Measurements from ENCODE around the gene ZNF175.
"Not testable (repeated sequence)": the region's sequence is repeated elsewhere in the genome, so short reads cannot be mapped to it uniquely, and the experiment has no call there.

The ZNF175 gene

DNA sequence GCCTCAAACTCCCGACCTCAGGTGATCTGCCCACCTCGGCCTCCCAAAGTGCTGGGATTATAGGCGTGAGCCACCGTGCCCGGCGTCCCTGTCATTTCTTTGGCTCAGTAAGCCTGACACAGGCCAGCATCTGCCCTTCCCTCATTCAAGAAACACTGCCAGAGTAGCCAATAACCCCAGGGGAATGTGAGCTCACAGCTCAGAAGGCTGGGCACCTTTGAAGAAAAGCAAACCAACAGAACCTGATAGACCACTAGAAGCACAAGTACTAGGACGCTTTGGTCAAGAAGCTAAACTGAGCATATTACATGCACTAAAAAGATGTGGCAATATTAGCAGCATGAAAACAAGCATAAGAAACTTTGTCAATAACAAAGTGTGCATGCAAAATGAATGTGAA lies 44.9 kb downstream of the ZNF175 start:
- no peak overlapping the region for H3K27ac Mint-ChIP-seq
- H3K36me3 Mint-ChIP-seq (ENCODE audit: low read depth): no peaks in the 10 kb centered on the region
- DNase-seq (no peak), ATAC-seq (no peak)
- H3K9me3 Mint-ChIP-seq: peaks cover 9% of the 10 kb centered on the region
- no peak overlapping the region for H3K4me3 Mint-ChIP-seq
- H3K4me1 Mint-ChIP-seq: peaks cover 2% of the 10 kb centered on the region
- H3K27me3 Mint-ChIP-seq: peaks cover 34% of the 10 kb centered on the region

DNA sequence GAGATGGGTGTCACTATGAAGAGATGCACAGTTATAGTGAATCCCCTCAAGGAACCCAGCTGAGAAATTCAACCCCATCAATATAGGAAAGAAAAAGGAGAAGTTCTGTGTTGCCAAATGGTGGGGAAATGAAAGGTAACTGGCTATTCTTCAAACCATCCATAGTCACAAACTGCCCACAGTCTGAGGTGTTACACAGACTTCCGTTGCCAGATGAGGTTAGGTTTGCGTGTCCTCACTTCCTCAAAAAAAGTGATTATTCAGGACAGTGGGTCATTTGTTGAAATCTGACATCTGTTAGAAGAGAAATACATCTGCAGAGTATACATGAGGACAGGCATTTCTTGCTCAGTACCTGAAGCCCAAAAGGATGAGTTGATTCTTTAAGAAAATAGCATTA lies 50.1 kb downstream of the ZNF175 start:
- DNase-seq (no peak), ATAC-seq (no peak)
- no peaks in the 10 kb centered on the region for H3K9me3 Mint-ChIP-seq
- H3K36me3 Mint-ChIP-seq (ENCODE audit: low read depth): peaks cover 2% of the 10 kb centered on the region
- H3K4me3 Mint-ChIP-seq: no peak overlapping the region
- H3K27ac Mint-ChIP-seq: no peak overlapping the region
- H3K27me3 Mint-ChIP-seq: peaks cover 20% of the 10 kb centered on the region
- peaks cover 4% of the 10 kb centered on the region for H3K4me1 Mint-ChIP-seq

DNA sequence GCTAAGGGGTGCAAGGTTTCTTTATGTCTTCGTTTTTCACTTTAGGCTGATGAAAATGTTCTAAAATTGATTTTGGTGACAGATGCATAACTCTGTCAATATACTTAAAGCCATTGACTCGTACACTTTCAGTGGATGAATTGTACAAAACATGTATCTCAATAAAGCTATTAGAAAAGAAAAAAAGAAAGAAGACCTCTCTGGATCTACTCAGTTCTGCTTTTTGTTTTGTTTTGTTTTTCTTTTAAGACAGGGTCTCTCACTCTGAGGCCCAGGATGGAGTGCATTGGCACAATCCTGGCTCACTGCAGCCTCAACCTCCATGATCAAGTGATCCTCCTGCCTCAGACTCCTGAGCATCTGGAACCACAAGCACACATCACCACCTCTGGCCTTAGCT lies 55.6 kb downstream of the ZNF175 start:
- peaks cover 26% of the 10 kb centered on the region for H3K27me3 Mint-ChIP-seq
- no peak overlapping the region for H3K4me3 Mint-ChIP-seq
- H3K36me3 Mint-ChIP-seq (ENCODE audit: low read depth): peaks cover 2% of the 10 kb centered on the region
- no peak for ATAC-seq
- H3K9me3 Mint-ChIP-seq: no peaks in the 10 kb centered on the region
- H3K4me1 Mint-ChIP-seq: no peaks in the 10 kb centered on the region
- DNase-seq: no peak
- no peak overlapping the region for H3K27ac Mint-ChIP-seq

DNA sequence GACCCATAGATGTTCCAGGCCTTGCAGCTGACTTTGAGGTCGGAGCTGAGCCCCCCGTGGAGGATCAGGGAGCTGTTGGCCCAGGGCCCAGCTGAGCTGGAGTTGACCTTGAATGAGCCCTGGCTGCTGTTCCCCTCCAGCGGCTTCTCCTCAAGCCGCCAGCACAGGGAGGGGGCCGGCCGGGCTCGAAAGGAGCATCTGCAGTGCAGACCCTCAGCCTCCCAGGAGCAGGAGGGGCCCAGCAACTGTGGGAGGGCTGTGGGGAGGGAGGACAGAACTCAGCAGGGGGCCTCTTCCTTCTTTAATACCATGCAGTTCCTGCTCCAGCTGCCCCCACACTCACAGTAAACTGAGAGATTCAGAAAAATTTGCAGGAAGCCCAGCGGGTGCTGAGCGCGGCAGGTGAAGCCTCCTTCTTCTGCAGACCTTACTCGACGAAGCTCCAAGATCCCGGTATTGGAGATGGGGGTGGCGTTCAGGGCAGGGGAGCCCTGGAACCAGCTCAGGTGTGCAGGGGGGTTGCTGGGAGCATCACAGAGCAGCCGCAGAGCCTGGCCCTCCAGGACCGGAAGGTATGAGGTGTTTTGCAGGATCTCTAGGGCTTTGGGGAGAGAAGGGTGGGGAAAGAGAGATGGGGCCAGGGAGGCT lies 56.5 kb downstream of the ZNF175 start:
- Mint-ChIP-seq H3K4me3 (no peak overlapping the region), H3K27me3 (peaks cover 21% of the 10 kb centered on the region), H3K36me3 (ENCODE audit: low read depth) (peaks cover 2% of the 10 kb centered on the region), H3K9me3 (no peaks in the 10 kb centered on the region), H3K27ac (no peak overlapping the region), H3K4me1 (no peaks in the 10 kb centered on the region)
- DNase-seq (no peak), ATAC-seq (no peak)

DNA sequence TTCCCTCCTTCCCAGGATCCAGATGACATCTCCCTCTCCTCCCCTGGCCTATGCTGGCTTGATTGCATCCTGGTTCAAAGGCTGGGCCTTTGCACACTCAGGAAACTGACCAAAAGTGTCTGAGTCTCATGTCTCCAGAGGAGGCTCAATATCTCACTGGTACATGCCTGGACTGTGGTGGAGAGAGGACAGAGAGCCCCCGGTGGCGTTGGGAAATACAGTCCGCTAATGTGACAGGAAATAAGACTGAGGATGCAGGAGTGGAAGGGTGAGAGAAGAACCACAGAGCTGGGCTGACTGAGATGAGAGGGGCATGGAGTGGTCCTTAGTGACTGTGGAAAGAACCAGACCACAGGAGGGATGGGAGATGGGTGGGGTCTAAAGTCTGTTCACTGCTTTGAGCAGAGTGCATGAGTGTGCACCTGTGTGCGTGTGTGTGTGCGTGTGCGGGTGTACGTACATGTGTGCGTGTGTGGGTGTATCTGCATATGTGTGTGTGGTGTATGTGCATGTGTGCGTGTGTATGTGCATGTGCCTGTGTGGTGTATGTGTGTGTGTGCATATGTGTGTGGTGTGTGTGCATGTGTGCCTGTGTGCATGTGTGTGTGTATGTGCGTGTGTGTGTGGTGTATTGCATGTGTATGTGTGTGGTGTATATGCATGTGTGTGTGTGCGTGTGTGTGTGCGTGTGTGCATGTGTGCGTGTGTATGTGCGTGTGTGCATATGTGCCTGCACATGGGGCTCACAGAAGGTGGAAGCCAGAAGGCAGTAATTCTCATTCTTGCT lies 57.3 kb downstream of the ZNF175 start:
- H3K27ac Mint-ChIP-seq: no peak overlapping the region
- H3K27me3 Mint-ChIP-seq: peaks cover 21% of the 10 kb centered on the region
- H3K4me1 Mint-ChIP-seq: no peaks in the 10 kb centered on the region
- H3K4me3 Mint-ChIP-seq: no peak overlapping the region
- no peak for ATAC-seq
- H3K36me3 Mint-ChIP-seq (ENCODE audit: low read depth): peaks cover 2% of the 10 kb centered on the region
- H3K9me3 Mint-ChIP-seq: no peaks in the 10 kb centered on the region
- DNase-seq: no peak

DNA sequence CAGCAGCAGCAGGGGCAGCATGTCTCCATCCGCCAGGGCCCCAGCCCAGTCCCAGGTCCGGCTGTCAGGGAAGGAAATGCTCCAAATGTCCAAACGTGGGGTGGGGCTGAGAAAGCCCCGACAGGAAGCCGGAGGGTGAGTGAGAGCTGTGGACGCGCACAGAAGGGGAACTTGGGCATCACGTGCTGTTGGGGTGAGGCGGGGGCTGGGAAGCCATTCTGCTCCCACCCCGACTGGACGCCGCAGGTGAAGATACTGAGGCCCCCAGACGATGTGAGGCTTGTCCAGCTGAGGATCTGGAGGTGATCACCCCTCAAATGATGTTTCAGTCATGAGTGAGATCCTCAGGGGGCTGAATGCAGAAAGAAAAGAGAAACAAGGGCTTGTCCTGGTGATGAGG lies 59.2 kb downstream of the ZNF175 start, which contains the start of gene SIGLEC5:
SIGLEC5 (minus strand) TSS at position 87 of the 400 bp plus-strand sequence; CDS start at position 21, 66 bp downstream.
- not testable (repeated sequence) for H3K4me3 Mint-ChIP-seq; H3K4me1 Mint-ChIP-seq; ATAC-seq; H3K9me3 Mint-ChIP-seq; H3K36me3 Mint-ChIP-seq (ENCODE audit: low read depth); DNase-seq; H3K27ac Mint-ChIP-seq
- peaks cover 16% of the 10 kb centered on the region for H3K27me3 Mint-ChIP-seq

DNA sequence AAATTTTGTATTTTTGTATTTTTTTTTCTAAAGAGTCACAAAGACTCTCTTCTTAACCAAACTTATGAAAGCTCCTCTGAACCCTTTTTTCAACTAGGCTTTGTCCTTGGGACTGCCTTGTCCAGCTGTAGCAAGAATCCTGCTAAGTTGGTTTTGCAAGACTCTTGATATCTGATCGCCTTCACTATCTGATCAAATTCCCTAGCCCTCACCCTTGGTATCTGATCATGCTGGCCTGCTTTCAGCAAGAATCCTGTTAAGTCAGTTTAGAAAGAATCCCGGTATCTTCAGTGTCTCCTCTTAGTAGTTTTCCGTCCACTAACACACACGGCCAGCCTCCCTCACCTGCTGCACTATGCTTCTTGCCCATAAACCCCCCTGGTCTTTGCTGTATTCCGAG lies 61.0 kb downstream of the ZNF175 start:
- no peaks in the 10 kb centered on the region for H3K9me3 Mint-ChIP-seq
- H3K36me3 Mint-ChIP-seq (ENCODE audit: low read depth): no peaks in the 10 kb centered on the region
- no peak overlapping the region for H3K27ac Mint-ChIP-seq
- ATAC-seq (no peak), DNase-seq (no peak)
- H3K27me3 Mint-ChIP-seq: peaks cover 13% of the 10 kb centered on the region
- no peak overlapping the region for H3K4me3 Mint-ChIP-seq
- no peaks in the 10 kb centered on the region for H3K4me1 Mint-ChIP-seq

DNA sequence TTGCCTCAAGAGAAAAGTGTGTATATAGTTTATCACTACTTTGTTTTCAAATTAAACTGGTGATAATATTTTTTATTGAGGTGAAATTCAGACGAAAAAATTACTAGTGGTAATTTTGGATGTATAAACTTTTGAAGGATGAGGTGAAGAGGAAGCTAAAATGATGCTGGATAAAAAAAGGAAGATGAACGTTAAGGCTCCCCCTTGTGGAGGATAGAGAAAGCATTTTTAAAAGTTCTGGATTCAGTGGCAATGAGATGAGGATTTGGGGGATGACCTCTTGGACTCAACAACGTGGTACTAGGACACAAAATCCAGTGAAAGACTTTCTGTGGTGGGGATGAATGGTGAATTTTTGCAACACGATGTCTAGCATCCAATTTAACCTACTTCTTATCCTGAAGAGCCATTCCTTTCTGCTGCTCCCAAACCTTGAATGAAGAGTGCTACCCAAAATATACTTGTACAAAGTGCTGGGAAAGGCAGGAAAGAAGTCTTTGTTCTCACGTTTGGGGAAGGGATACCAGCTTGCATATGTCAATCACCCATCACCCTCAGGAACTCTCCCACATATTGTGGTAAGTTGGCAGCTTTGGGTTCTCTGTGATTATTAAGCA lies 66.4 kb downstream of the ZNF175 start:
- H3K27ac Mint-ChIP-seq: no peak overlapping the region
- no peak for ATAC-seq
- H3K27me3 Mint-ChIP-seq: no peaks in the 10 kb centered on the region
- no peaks in the 10 kb centered on the region for H3K36me3 Mint-ChIP-seq (ENCODE audit: low read depth)
- DNase-seq: no peak
- H3K4me3 Mint-ChIP-seq: no peak overlapping the region
- H3K4me1 Mint-ChIP-seq: no peaks in the 10 kb centered on the region
- H3K9me3 Mint-ChIP-seq: no peaks in the 10 kb centered on the region

DNA sequence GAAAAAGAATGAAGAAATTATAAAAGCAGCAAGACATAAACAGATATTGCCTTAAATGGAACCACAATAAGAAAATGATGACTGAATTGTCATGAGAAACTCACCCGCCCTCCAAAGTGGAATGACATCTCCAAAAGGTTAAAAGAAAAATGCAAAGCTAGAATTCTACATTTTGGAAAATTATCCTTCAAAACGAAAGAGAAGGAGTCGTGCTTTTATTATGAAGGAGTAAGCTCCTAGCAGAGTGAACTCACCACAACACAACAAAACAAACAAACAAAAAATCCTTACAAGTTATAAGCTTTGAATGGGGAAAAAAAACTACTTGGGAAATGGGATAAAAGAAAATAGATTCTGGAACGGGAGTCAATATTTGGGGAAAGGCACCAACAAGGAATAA lies 68.8 kb downstream of the ZNF175 start:
- Mint-ChIP-seq H3K4me1 (no peaks in the 10 kb centered on the region), H3K27me3 (no peaks in the 10 kb centered on the region), H3K4me3 (no peak overlapping the region), H3K27ac (no peak overlapping the region), H3K9me3 (no peaks in the 10 kb centered on the region), H3K36me3 (ENCODE audit: low read depth) (no peaks in the 10 kb centered on the region)
- no peak for DNase-seq
- no peak for ATAC-seq

DNA sequence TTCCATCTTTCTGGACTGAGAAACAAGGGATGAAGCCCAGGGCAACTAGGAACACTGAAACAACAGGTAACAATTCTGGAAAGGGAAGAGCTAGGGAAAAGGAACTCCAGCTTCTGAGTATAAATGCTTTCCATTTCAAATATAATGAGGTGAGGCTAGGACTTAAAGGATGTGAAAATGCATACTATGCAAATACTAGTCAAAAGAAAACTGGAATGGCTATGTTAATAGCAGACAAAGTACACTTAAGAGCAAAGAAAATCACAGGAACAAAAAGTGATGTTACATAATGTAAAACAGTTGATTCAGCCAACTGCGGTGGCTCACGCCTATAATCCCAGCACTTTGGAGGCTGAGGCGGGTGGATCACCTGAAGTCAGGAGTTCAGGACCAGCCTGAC lies 69.3 kb downstream of the ZNF175 start:
- H3K9me3 Mint-ChIP-seq: no peaks in the 10 kb centered on the region
- no peak for ATAC-seq
- no peaks in the 10 kb centered on the region for H3K36me3 Mint-ChIP-seq (ENCODE audit: low read depth)
- H3K4me3 Mint-ChIP-seq: no peak overlapping the region
- no peak for DNase-seq
- no peak overlapping the region for H3K27ac Mint-ChIP-seq
- H3K27me3 Mint-ChIP-seq: no peaks in the 10 kb centered on the region
- H3K4me1 Mint-ChIP-seq: no peaks in the 10 kb centered on the region

DNA sequence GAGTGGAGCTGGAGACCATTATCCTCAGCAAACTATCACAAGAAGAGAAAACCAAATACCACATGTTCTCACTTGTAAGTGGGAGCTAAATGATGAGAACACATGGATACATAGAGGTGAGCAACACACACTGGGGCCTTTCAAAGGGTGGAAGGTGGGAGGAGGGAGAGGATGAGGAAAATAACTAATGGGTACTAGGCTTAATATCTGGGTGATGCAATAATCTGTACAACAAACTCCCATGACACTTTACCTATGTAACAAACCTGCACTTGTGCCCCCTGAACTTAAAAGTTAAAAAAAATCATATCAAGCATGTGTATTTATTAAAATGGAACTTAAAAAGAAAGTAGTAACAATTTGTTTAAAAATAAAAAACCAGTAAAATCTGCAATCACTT lies 70.6 kb downstream of the ZNF175 start:
- Mint-ChIP-seq H3K27ac (no peak overlapping the region), H3K27me3 (no peaks in the 10 kb centered on the region), H3K9me3 (no peaks in the 10 kb centered on the region), H3K4me3 (no peak overlapping the region), H3K4me1 (no peaks in the 10 kb centered on the region), H3K36me3 (ENCODE audit: low read depth) (no peaks in the 10 kb centered on the region)
- no peak for ATAC-seq
- no peak for DNase-seq
